Measurements from ENCODE around the gene SUPV3L1. TPM values are rescaled to one million over a fixed set of nuclear protein-coding genes. Genes with fewer than 3 reads are reported as not detected.

Gene SUPV3L1
- total and polyA plus RNA-seq, 9 of the 15 experiments (the other 6 are each of a cell fraction or from before 2014, with no cell fraction given): 45.2 to 156 (median 92.6) TPM

DNA sequence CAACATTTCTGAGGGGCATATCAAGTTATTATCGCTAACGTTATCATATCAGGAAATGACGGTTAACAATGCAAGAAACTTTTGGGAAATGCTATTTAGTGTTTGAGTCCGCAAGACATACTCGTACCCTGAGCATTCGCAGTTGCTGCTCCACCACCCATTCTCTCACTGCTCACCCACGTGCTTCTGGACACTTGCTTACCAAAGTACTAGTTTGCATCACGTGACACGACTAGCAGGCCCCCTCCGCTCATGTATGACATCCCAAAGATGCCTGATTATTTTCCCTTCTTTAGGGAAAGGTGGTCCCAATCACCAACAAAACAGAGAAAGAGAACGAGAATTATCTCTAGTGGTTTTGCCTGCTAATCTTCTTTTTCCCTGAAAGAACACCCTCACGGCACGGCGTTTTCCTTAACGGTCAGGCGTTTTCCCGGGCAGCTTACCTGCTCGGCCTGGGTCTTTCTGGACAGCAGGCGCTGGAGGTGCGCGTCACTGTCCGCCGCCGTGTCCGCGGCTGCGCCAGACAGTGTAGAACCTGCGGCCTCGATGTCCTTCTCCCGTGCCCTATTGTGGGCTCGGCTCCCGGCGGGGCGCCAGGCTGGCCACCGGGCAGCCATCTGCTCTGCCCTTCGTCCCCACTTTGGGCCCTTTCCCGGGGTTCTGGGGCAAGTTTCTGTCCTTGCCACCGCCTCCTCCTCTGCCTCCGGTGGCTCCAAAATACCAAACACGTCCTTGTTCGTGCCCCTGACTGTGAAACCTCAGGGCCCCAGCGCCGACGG, at the start of gene SUPV3L1 (continued):
- no peak for TF ChIP-seq SRSF1 (IDR thresholded peaks at IDR 0.05; ENCODE audit: low read depth, low read length)
- TF ChIP-seq ZNF408 (CRISPR knock-in tag; IDR thresholded peaks at IDR 0.05; ENCODE audit: low read depth): no peak
- no peak for TF ChIP-seq SRF (CRISPR knock-in tag; IDR thresholded peaks at IDR 0.05)
- TF ChIP-seq NFIX (CRISPR knock-in tag; IDR thresholded peaks at IDR 0.05; ENCODE audit: low read depth): no peak
- no peak for TF ChIP-seq ZNF695 (CRISPR knock-in tag; IDR thresholded peaks at IDR 0.05)
- 0 out of 2 replicates have a peak, but pooled peaks have one; percentile 29 for TF ChIP-seq PHF21A (IDR thresholded peaks at IDR 0.05; ENCODE audit: borderline replicate concordance, low read depth)
- TF ChIP-seq NR2C1 (IDR thresholded peaks at IDR 0.05): peak; percentile 84
- peak; percentile 12 for TF ChIP-seq NR2C1 (tag; IDR thresholded peaks at IDR 0.05)
- TF ChIP-seq POLR2AphosphoS2 (IDR thresholded peaks at IDR 0.05; ENCODE audit: low read length): no peak
- no peak for TF ChIP-seq ZNF507 (tag; conservative IDR thresholded peaks at IDR 0.05)
- no peak for TF ChIP-seq POLR3A (IDR thresholded peaks at IDR 0.05; ENCODE audit: borderline replicate concordance, extremely low read depth, insufficient read depth, insufficient read length)
- TF ChIP-seq CBFA2T3 (IDR thresholded peaks at IDR 0.05): peak; percentile 40; the same call in 1 of the 2 replicates
- TF ChIP-seq, protein P1, sequence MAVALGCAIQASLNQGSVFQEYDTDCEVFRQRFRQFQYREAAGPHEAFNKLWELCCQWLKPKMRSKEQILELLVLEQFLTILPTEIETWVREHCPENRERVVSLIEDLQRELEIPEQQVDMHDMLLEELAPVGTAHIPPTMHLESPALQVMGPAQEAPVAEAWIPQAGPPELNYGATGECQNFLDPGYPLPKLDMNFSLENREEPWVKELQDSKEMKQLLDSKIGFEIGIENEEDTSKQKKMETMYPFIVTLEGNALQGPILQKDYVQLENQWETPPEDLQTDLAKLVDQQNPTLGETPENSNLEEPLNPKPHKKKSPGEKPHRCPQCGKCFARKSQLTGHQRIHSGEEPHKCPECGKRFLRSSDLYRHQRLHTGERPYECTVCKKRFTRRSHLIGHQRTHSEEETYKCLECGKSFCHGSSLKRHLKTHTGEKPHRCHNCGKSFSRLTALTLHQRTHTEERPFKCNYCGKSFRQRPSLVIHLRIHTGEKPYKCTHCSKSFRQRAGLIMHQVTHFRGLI (CRISPR knock-in tag; IDR thresholded peaks at IDR 0.05): no peak
- TF ChIP-seq CCNT2 (IDR thresholded peaks at IDR 0.05; ENCODE audit: borderline replicate concordance, extremely low read depth, insufficient read length, low read depth, low read length): no peak
- TF ChIP-seq, protein P2, sequence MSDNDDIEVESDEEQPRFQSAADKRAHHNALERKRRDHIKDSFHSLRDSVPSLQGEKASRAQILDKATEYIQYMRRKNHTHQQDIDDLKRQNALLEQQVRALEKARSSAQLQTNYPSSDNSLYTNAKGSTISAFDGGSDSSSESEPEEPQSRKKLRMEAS (CRISPR knock-in tag; IDR thresholded peaks at IDR 0.05): peak; percentile 100
- TF ChIP-seq, protein P3, sequence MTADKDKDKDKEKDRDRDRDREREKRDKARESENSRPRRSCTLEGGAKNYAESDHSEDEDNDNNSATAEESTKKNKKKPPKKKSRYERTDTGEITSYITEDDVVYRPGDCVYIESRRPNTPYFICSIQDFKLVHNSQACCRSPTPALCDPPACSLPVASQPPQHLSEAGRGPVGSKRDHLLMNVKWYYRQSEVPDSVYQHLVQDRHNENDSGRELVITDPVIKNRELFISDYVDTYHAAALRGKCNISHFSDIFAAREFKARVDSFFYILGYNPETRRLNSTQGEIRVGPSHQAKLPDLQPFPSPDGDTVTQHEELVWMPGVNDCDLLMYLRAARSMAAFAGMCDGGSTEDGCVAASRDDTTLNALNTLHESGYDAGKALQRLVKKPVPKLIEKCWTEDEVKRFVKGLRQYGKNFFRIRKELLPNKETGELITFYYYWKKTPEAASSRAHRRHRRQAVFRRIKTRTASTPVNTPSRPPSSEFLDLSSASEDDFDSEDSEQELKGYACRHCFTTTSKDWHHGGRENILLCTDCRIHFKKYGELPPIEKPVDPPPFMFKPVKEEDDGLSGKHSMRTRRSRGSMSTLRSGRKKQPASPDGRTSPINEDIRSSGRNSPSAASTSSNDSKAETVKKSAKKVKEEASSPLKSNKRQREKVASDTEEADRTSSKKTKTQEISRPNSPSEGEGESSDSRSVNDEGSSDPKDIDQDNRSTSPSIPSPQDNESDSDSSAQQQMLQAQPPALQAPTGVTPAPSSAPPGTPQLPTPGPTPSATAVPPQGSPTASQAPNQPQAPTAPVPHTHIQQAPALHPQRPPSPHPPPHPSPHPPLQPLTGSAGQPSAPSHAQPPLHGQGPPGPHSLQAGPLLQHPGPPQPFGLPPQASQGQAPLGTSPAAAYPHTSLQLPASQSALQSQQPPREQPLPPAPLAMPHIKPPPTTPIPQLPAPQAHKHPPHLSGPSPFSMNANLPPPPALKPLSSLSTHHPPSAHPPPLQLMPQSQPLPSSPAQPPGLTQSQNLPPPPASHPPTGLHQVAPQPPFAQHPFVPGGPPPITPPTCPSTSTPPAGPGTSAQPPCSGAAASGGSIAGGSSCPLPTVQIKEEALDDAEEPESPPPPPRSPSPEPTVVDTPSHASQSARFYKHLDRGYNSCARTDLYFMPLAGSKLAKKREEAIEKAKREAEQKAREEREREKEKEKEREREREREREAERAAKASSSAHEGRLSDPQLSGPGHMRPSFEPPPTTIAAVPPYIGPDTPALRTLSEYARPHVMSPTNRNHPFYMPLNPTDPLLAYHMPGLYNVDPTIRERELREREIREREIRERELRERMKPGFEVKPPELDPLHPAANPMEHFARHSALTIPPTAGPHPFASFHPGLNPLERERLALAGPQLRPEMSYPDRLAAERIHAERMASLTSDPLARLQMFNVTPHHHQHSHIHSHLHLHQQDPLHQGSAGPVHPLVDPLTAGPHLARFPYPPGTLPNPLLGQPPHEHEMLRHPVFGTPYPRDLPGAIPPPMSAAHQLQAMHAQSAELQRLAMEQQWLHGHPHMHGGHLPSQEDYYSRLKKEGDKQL (CRISPR knock-in tag; IDR thresholded peaks at IDR 0.05; ENCODE audit: borderline replicate concordance): no peak
- peak; percentile 97 for TF ChIP-seq MXI1 (IDR thresholded peaks at IDR 0.05; ENCODE audit: low read depth, low read length)
- peak; percentile 52; the same call in 1 of the 2 replicates for TF ChIP-seq ZFP1 (CRISPR knock-in tag; IDR thresholded peaks at IDR 0.05)
- TF ChIP-seq ETS2 (tag; IDR thresholded peaks at IDR 0.05; ENCODE audit: borderline replicate concordance, poor library complexity, severe bottlenecking): no peak
- no peak for TF ChIP-seq BDP1 (IDR thresholded peaks at IDR 0.05; ENCODE audit: insufficient read depth, insufficient read length)
- TF ChIP-seq XRCC3 (IDR thresholded peaks at IDR 0.05): no peak
- peak; percentile 46 for TF ChIP-seq RBM39 (optimal IDR thresholded peaks at IDR 0.05; ENCODE audit: low read depth, low read length)

Data from K562 (cell line).